PC-3 (cell line): ENCODE measurements around the gene CPSF4L. TPM values are rescaled to one million over a fixed set of nuclear protein-coding genes. Genes with fewer than 3 reads are reported as not detected.
A peak's percentile ranks its signal among the peaks of the same experiment; 100 is the strongest.

Experiments
- ATAC-seq: fragments of 200-7000 bp; cut with Tn5 transposase; 2 replicates; pipeline ENCODE4 v1.9.1; 2020; ENCODE audit warnings: mild to moderate bottlenecking, moderate library complexity
- BruUV-seq: library from RNA; stranded (reverse); fragments of 400-500 nt; replicated peaks from 2 replicates; lab custom pipeline; 2021; lab: Mats Ljungman, UMichigan
- CTCF ChIA-PET: fragments of 300-600 bp; sonication (Branson Sonifier 250); formaldehyde crosslinking; loops from one replicate; lab custom pipeline; 2022; ENCODE audit warnings: antibody characterized with exemption; lab: Charles Lee
- POLR2A ChIA-PET: fragments of 300-600 bp; sonication (Branson Sonifier 250); formaldehyde crosslinking; loops from one replicate; lab custom pipeline; 2022; ENCODE audit warnings: antibody characterized with exemption; ENCODE audit not compliant: unreplicated experiment; lab: Charles Lee
- DNase-seq: peaks from one replicate; pipeline ENCODE4 v3.0.0-alpha.2; 2015
- H2AFZ ChIP-seq: fragments of 300-600 bp; sonication (generic); 2 replicates; pipeline ENCODE4 v1.6.0; 2016; ENCODE audit warnings: antibody characterized with exemption, low read length
- H3F3A ChIP-seq: fragments of 300-600 bp; sonication (generic); one replicate; pipeline ENCODE4 v1.6.0; 2017; ENCODE audit warnings: antibody characterized with exemption, low read length, control low read depth, mild to moderate bottlenecking; ENCODE audit not compliant: unreplicated experiment
- H3K27ac ChIP-seq: fragments of 300-600 bp; sonication (generic); 2 replicates; pipeline ENCODE4 v1.5.1; 2016; ENCODE audit warnings: mild to moderate bottlenecking, low read length
- H3K27me3 ChIP-seq: fragments of 300-600 bp; sonication (generic); 2 replicates; pipeline ENCODE4 v1.6.1; 2016; ENCODE audit warnings: low read length, mixed read lengths
- H3K36me3 ChIP-seq: fragments of 300-600 bp; sonication (generic); 2 replicates; pipeline ENCODE4 v1.6.1; 2016; ENCODE audit warnings: low read depth, mixed run types, low read length, mixed read lengths
- H3K4me1 ChIP-seq: fragments of 300-600 bp; sonication (generic); 2 replicates; pipeline ENCODE4 v1.5.1; 2016; ENCODE audit warnings: low read length; ENCODE audit not compliant: insufficient read depth
- H3K4me2 ChIP-seq: fragments of 300-600 bp; sonication (generic); 2 replicates; pipeline ENCODE4 v1.6.0; 2016; ENCODE audit warnings: low read length
- H3K4me3 ChIP-seq: fragments of 300-600 bp; sonication (generic); 2 replicates; pipeline ENCODE4 v1.5.1; 2016; ENCODE audit warnings: mild to moderate bottlenecking, low read length, mixed read lengths
- H3K79me2 ChIP-seq: fragments of 300-600 bp; sonication (generic); 2 replicates; pipeline ENCODE4 v1.6.1; 2017; ENCODE audit warnings: low read length, mixed read lengths
- H3K9ac ChIP-seq: fragments of 300-600 bp; sonication (generic); 2 replicates; pipeline ENCODE4 v1.6.0; 2016; ENCODE audit warnings: mild to moderate bottlenecking, low read length
- H3K9me2 ChIP-seq: fragments of 300-600 bp; sonication (generic); replicated peaks from 2 replicates; pipeline ENCODE4 v1.6.1; 2016; ENCODE audit warnings: mixed run types, low read length, mixed read lengths
- H3K9me3 ChIP-seq: fragments of 300-600 bp; sonication (generic); 2 replicates; pipeline ENCODE4 v1.6.1; 2016; ENCODE audit warnings: low read length, mixed read lengths
- H4K20me1 ChIP-seq: fragments of 300-600 bp; sonication (generic); 2 replicates; pipeline ENCODE4 v1.6.1; 2016; ENCODE audit warnings: low read length, mixed read lengths
- CTCF ChIP-seq: fragments of 300-600 bp; sonication (generic); conservative IDR thresholded peaks from 2 replicates; pipeline ENCODE4 v1.5.1; 2017; ENCODE audit warnings: antibody characterized with exemption, low read depth, mild to moderate bottlenecking, low read length
- EZH2 ChIP-seq: fragments of 300-600 bp; sonication (generic); IDR thresholded peaks from one replicate; pipeline ENCODE4 v1.6.1; 2017; ENCODE audit warnings: antibody characterized with exemption, mild to moderate bottlenecking, low read length; ENCODE audit not compliant: unreplicated experiment
- EZH2phosphoT487 ChIP-seq: fragments of 300-600 bp; sonication (generic); IDR thresholded peaks from 2 replicates; pipeline ENCODE4 v1.6.1; 2018; ENCODE audit warnings: mild to moderate bottlenecking, antibody characterized with exemption, low read length, borderline replicate concordance
- intact Hi-C: fragments of 100-400 bp; cut with micrococcal nuclease; formaldehyde crosslinking; loops from 2 replicates; pipeline ENCODE4 v1.9.0; 2023
- total RNA-seq: library from RNA; depleted of rRNA; stranded (reverse); fragments of >200 nt; gene quantifications from 2 replicates; pipeline ENCODE4 v1.2.3, GENCODE V29; 2014

Gene CPSF4L
- total RNA-seq, 1 experiment from 2014 or later = not detected

DNA sequence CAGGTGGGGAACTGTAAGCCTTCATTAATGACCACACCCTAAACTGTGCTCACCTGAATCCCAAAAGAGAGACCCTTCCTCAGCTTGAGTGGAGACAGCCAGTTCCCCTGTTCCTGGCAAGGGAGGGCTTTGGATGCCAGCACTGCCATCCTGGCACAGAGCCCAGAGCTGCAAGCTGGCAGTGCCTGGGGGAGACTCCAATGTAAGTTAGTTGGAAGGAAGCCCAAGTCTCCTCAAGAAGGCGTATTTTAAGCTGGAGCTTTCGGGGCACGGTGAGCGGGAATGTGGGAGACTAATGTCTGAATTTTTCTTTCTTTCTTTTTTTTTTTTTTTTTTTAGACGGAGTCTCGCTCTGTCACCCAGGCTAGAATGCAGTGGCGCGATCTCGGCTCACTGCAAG lies 45.5 kb upstream of the CPSF4L start:
- H3K79me2 ChIP-seq = peaks cover 96% of the 10 kb centered on the region
- no peaks in the 10 kb centered on the region for H3K9me3 ChIP-seq
- no peak overlapping the region for H2AFZ ChIP-seq
- peak; percentile 58 for DNase-seq
- peaks cover 67% of the 10 kb centered on the region for H3K4me1 ChIP-seq
- CTCF ChIA-PET = interaction anchor here (0.6 kb wide), 1 partner anchor 11 kb away, joined by 8 read pairs; no protein-coding TSS in a partner anchor
- ATAC-seq = no peak
- no peaks in the 10 kb centered on the region for H3K9me2 ChIP-seq
- H3K36me3 ChIP-seq = 0 out of 2 replicates have a peak, but pooled peaks cover 7% of the 10 kb centered on the region
- H3K9ac ChIP-seq = no peak overlapping the region
- no peaks in the 10 kb centered on the region for H3F3A ChIP-seq
- TF ChIP-seq EZH2 = no peak
- no peak for TF ChIP-seq EZH2phosphoT487
- TF ChIP-seq CTCF = no peak
- H3K27ac ChIP-seq = no peak overlapping the region
- peak overlapping the region; percentile 23 for H3K4me2 ChIP-seq
- POLR2A ChIA-PET = interaction anchor here (0.6 kb wide), 1 partner anchor 76 kb away, joined by 5 read pairs; no protein-coding TSS in a partner anchor
- H4K20me1 ChIP-seq = peaks cover 12% of the 10 kb centered on the region
- no peak overlapping the region for H3K4me3 ChIP-seq
- no peaks in the 10 kb centered on the region for H3K27me3 ChIP-seq
- no TSS peak for BruUV-seq
- intact Hi-C loops = loop anchor here (5.0 to 10.0 kb wide), 2 partner anchors 50 to 898 kb away; partner anchors contain the start of gene RPL38

- no peaks in the 10 kb centered on the region for H3K9me2 ChIP-seq
- peak overlapping the region; percentile 79 for H3K4me2 ChIP-seq
- no peak for ATAC-seq
- ChIA-PET POLR2A (no interaction called here), CTCF (interaction anchor here (0.6 to 1.2 kb wide), 3 partner anchors 30 to 111 kb away, joined by 6 to 9 read pairs (median 8); no protein-coding TSS in a partner anchor)
- H3F3A ChIP-seq = no peaks in the 10 kb centered on the region
- peak overlapping the region; percentile 82 for H3K27ac ChIP-seq
- peak overlapping the region; percentile 52 for H3K9ac ChIP-seq
- no peak overlapping the region for H2AFZ ChIP-seq
- H3K9me3 ChIP-seq = no peaks in the 10 kb centered on the region
- H4K20me1 ChIP-seq = peaks cover 12% of the 10 kb centered on the region
- intact Hi-C loops = loop anchor here (1.0 to 10.0 kb wide), 3 partner anchors 13 to 899 kb away; partner anchors contain the start of gene RPL38
- DNase-seq = no peak
- no peak for TF ChIP-seq EZH2
- no peak for TF ChIP-seq EZH2phosphoT487
- H3K27me3 ChIP-seq = no peaks in the 10 kb centered on the region
- peak overlapping the region; percentile 55 for H3K4me3 ChIP-seq
- no TSS peak for BruUV-seq
- H3K4me1 ChIP-seq = peaks cover 67% of the 10 kb centered on the region
- H3K79me2 ChIP-seq = peaks cover 99% of the 10 kb centered on the region
- H3K36me3 ChIP-seq = 0 out of 2 replicates have a peak, but pooled peaks cover 7% of the 10 kb centered on the region
These were observed 44.5 kb upstream of the CPSF4L start for GRCh38 chr17:73305845-73306836.
